ENCODE measurements around the gene IREB2. TPM values are rescaled to one million over a fixed set of nuclear protein-coding genes. Genes with fewer than 3 reads are reported as not detected.
A peak's percentile ranks its signal among the peaks of the same experiment; 100 is the strongest.

IREB2 gene
- total RNA-seq, 1 experiment from 2014 or later = 6.5 TPM

GRCh38 chr15:78427953-78428352, 10.1 kb upstream of the IREB2 start:
- H2AFZ ChIP-seq (ENCODE audit: low read length) = no peak overlapping the region
- POLR2A ChIA-PET (ENCODE audit: unreplicated experiment) = interaction anchor here (0.6 kb wide), 1 partner anchor 10 kb away, joined by 4 read pairs; no protein-coding TSS in a partner anchor

DNA sequence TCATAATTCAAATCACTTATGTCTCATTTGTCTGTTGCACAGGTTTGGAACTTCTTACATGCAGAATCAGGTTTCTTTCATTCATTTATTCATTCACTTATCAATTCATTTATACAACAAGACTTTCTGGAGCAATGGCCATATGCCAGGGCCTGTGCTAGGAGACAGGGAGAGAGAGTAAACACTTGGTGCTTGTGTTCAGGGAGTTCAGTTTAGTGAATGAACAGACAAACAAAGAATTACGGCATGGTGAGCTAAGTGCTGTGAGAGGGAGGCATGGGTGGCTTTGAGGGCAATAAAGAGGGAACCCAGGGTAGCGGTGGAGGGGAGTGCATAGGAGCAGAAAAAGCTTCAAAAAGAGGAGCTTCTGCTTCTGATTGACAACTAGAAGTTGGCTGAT, 8.5 kb upstream of the IREB2 start:
- Histone ChIP-seq H3K36me3 (ENCODE audit: low read depth, low read length) (no peaks in the 10 kb centered on the region), H3K79me2 (ENCODE audit: low read length) (no peaks in the 10 kb centered on the region), H4K20me1 (ENCODE audit: low read length) (no peaks in the 10 kb centered on the region), H2AFZ (ENCODE audit: low read length) (0 out of 2 replicates have a peak overlapping the region, but pooled peaks have one; percentile 22), H3K4me1 (ENCODE audit: insufficient read depth, low read length) (no peaks in the 10 kb centered on the region), H3K9ac (ENCODE audit: low read length) (no peak overlapping the region), H3K27me3 (ENCODE audit: low read length) (no peaks in the 10 kb centered on the region), H3K9me2 (replicated peaks; ENCODE audit: low read length) (no peaks in the 10 kb centered on the region), H3K4me3 (ENCODE audit: low read length) (no peak overlapping the region), H3F3A (ENCODE audit: low read length, unreplicated experiment) (no peaks in the 10 kb centered on the region), H3K4me2 (ENCODE audit: low read length) (no peak overlapping the region), H3K9me3 (ENCODE audit: low read length) (no peaks in the 10 kb centered on the region), H3K27ac (ENCODE audit: low read length) (no peak overlapping the region)
- ChIA-PET POLR2A (ENCODE audit: unreplicated experiment) (no interaction called here), CTCF (no interaction called here)
- BruUV-seq (replicated peaks) = no TSS peak
- intact Hi-C loops (cut with micrococcal nuclease) = no loop called here
- TF ChIP-seq EZH2phosphoT487 (IDR thresholded peaks at IDR 0.05; ENCODE audit: borderline replicate concordance, low read length) (no peak), EZH2 (IDR thresholded peaks at IDR 0.05; ENCODE audit: low read length, unreplicated experiment) (no peak)
- TF ChIP-seq, protein P1, sequence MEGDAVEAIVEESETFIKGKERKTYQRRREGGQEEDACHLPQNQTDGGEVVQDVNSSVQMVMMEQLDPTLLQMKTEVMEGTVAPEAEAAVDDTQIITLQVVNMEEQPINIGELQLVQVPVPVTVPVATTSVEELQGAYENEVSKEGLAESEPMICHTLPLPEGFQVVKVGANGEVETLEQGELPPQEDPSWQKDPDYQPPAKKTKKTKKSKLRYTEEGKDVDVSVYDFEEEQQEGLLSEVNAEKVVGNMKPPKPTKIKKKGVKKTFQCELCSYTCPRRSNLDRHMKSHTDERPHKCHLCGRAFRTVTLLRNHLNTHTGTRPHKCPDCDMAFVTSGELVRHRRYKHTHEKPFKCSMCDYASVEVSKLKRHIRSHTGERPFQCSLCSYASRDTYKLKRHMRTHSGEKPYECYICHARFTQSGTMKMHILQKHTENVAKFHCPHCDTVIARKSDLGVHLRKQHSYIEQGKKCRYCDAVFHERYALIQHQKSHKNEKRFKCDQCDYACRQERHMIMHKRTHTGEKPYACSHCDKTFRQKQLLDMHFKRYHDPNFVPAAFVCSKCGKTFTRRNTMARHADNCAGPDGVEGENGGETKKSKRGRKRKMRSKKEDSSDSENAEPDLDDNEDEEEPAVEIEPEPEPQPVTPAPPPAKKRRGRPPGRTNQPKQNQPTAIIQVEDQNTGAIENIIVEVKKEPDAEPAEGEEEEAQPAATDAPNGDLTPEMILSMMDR (conservative IDR thresholded peaks at IDR 0.05; ENCODE audit: low read depth, low read length) = no peak
- DNase-seq (no peak), ATAC-seq (no peak)

More at GRCh38 chr15:78427953-78428352, 10.1 kb upstream of the IREB2 start:
- DNase-seq = no peak
- H3K79me2 ChIP-seq (ENCODE audit: low read length) = no peaks in the 10 kb centered on the region
- H4K20me1 ChIP-seq (ENCODE audit: low read length) = no peaks in the 10 kb centered on the region
- H3K4me2 ChIP-seq (ENCODE audit: low read length) = no peak overlapping the region
- H3K4me1 ChIP-seq (ENCODE audit: insufficient read depth, low read length) = no peaks in the 10 kb centered on the region
- ATAC-seq = no peak
- no peaks in the 10 kb centered on the region for H3K36me3 ChIP-seq (ENCODE audit: low read depth, low read length)
- CTCF ChIA-PET = no interaction called here
- H3K9me3 ChIP-seq (ENCODE audit: low read length) = no peaks in the 10 kb centered on the region
- no TSS peak for BruUV-seq (replicated peaks)
- no peak overlapping the region for H3K4me3 ChIP-seq (ENCODE audit: low read length)
- H3K9ac ChIP-seq (ENCODE audit: low read length) = no peak overlapping the region
- H3K27ac ChIP-seq (ENCODE audit: low read length) = no peak overlapping the region
- no peaks in the 10 kb centered on the region for H3F3A ChIP-seq (ENCODE audit: low read length, unreplicated experiment)
- H3K27me3 ChIP-seq (ENCODE audit: low read length) = no peaks in the 10 kb centered on the region
- TF ChIP-seq EZH2 (IDR thresholded peaks at IDR 0.05; ENCODE audit: low read length, unreplicated experiment) = no peak
- TF ChIP-seq EZH2phosphoT487 (IDR thresholded peaks at IDR 0.05; ENCODE audit: borderline replicate concordance, low read length) = no peak
- TF ChIP-seq, protein P1 (conservative IDR thresholded peaks at IDR 0.05; ENCODE audit: low read depth, low read length) = no peak
- H3K9me2 ChIP-seq (replicated peaks; ENCODE audit: low read length) = no peaks in the 10 kb centered on the region
- intact Hi-C loops (cut with micrococcal nuclease) = no loop called here

DNA sequence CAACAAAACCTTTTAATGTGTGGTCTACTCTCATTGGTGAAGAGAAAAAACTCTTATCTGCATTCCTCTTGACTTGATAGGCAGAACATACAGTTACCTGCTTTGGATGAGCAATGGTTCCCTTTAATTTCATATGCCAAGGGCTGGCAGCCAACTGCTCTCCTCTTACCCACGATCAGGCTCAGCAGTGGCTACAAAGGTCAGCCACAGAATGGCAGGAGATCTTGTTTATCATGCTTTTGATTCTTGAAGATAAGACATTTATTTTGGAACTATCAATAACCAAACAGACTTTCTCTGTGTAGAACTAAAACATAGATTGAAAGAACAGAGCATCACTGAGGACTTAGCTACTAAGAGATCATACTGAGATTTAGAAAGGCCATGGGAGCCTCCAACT, 6.1 kb upstream of the IREB2 start:
- no TSS peak for BruUV-seq (replicated peaks)
- ChIA-PET CTCF (no interaction called here), POLR2A (ENCODE audit: unreplicated experiment) (no interaction called here)
- TF ChIP-seq EZH2phosphoT487 (IDR thresholded peaks at IDR 0.05; ENCODE audit: borderline replicate concordance, low read length) = no peak
- TF ChIP-seq, protein P1 (conservative IDR thresholded peaks at IDR 0.05; ENCODE audit: low read depth, low read length) = no peak
- TF ChIP-seq EZH2 (IDR thresholded peaks at IDR 0.05; ENCODE audit: low read length, unreplicated experiment) = no peak
- no peaks in the 10 kb centered on the region for H3K36me3 ChIP-seq (ENCODE audit: low read depth, low read length)
- no peaks in the 10 kb centered on the region for H4K20me1 ChIP-seq (ENCODE audit: low read length)
- H2AFZ ChIP-seq (ENCODE audit: low read length) = no peak overlapping the region
- no peaks in the 10 kb centered on the region for H3F3A ChIP-seq (ENCODE audit: low read length, unreplicated experiment)
- H3K4me2 ChIP-seq (ENCODE audit: low read length) = no peak overlapping the region
- no peak overlapping the region for H3K4me3 ChIP-seq (ENCODE audit: low read length)
- H3K9ac ChIP-seq (ENCODE audit: low read length) = no peak overlapping the region
- DNase-seq (no peak), ATAC-seq (no peak)
- H3K79me2 ChIP-seq (ENCODE audit: low read length) = no peaks in the 10 kb centered on the region
- H3K27ac ChIP-seq (ENCODE audit: low read length) = no peak overlapping the region
- no peaks in the 10 kb centered on the region for H3K9me2 ChIP-seq (replicated peaks; ENCODE audit: low read length)
- H3K9me3 ChIP-seq (ENCODE audit: low read length) = no peaks in the 10 kb centered on the region
- no peaks in the 10 kb centered on the region for H3K4me1 ChIP-seq (ENCODE audit: insufficient read depth, low read length)
- H3K27me3 ChIP-seq (ENCODE audit: low read length) = no peaks in the 10 kb centered on the region
- intact Hi-C loops (cut with micrococcal nuclease) = loop anchor here (10.0 kb wide), 1 partner anchor 53 kb away; no protein-coding TSS in a partner anchor
